Caco-2 (cell line): ENCODE results near the gene TMEM98. TPM values are rescaled to one million over a fixed set of nuclear protein-coding genes. Genes with fewer than 3 reads are reported as not detected.
A peak's percentile ranks its signal among the peaks of the same experiment; 100 is the strongest.
"Not testable (repeated sequence)": the region's sequence is repeated elsewhere in the genome, so short reads cannot be mapped to it uniquely, and the experiment has no call there.

ENCODE experiments used
- BruUV-seq: library from RNA; stranded (reverse); fragments of 400-500 nt; replicated peaks from 2 replicates; lab custom pipeline; 2021; lab: Mats Ljungman, UMichigan
- CTCF ChIA-PET: fragments of 300-600 bp; sonication (Branson Sonifier 250); formaldehyde crosslinking; loops from one replicate; lab custom pipeline; 2022; ENCODE audit warnings: antibody characterized with exemption; lab: Charles Lee
- POLR2A ChIA-PET: fragments of 300-600 bp; sonication (Branson Sonifier 250); formaldehyde crosslinking; loops from one replicate; lab custom pipeline; 2022; ENCODE audit warnings: antibody characterized with exemption; lab: Charles Lee
- DNase-seq, 2 experiments: peaks; one replicate each; pipeline versions ENCODE4 v3.0.0 to v3.0.0-alpha.2; 2020 to 2022
- H3K27me3 ChIP-seq: replicated peaks from 2 replicates; pipeline ENCODE4 v1.6.0; 2011; ENCODE audit warnings: low read length; ENCODE audit not compliant: control insufficient read depth, insufficient read depth
- H3K36me3 ChIP-seq: 2 replicates; pipeline ENCODE4 v1.5.1; 2011; ENCODE audit warnings: low read length; ENCODE audit not compliant: control insufficient read depth, insufficient read depth
- H3K4me1 ChIP-seq: fragments of 250-450 bp; sonication (Bioruptor Pico); 2 replicates; pipeline ENCODE4 v1.5.1; 2020; ENCODE audit warnings: mild to moderate bottlenecking
- H3K4me3 ChIP-seq: 2 replicates; pipeline ENCODE4 v1.5.1; 2011; ENCODE audit warnings: low read depth, mild to moderate bottlenecking, control low read depth, low read length
- H3K9me3 ChIP-seq: fragments of 250-450 bp; sonication (Bioruptor Pico); 2 replicates; pipeline ENCODE4 v1.5.1; 2020; ENCODE audit warnings: mild to moderate bottlenecking, moderate library complexity
- H3K27ac Mint-ChIP-seq: one replicate; pipeline ENCODE4 v1.8.0; 2022; ENCODE audit warnings: mixed read lengths; ENCODE audit not compliant: unreplicated experiment
- H3K27me3 Mint-ChIP-seq: one replicate; pipeline ENCODE4 v1.8.0; 2022; ENCODE audit warnings: mixed read lengths; ENCODE audit not compliant: insufficient read depth, unreplicated experiment
- H3K36me3 Mint-ChIP-seq: one replicate; pipeline ENCODE4 v1.8.0; 2022; ENCODE audit warnings: mild to moderate bottlenecking, mixed read lengths; ENCODE audit not compliant: insufficient read depth, unreplicated experiment
- H3K4me1 Mint-ChIP-seq: one replicate; pipeline ENCODE4 v1.8.0; 2022; ENCODE audit warnings: low read depth, mixed read lengths; ENCODE audit not compliant: unreplicated experiment
- H3K4me3 Mint-ChIP-seq: one replicate; pipeline ENCODE4 v1.8.0; 2022; ENCODE audit warnings: mild to moderate bottlenecking, moderate library complexity, mixed read lengths; ENCODE audit not compliant: unreplicated experiment
- H3K9me3 Mint-ChIP-seq: one replicate; pipeline ENCODE4 v1.8.0; 2022; ENCODE audit warnings: mixed read lengths; ENCODE audit not compliant: unreplicated experiment
- intact Hi-C: fragments of 100-400 bp; cut with micrococcal nuclease; formaldehyde crosslinking; loops from one replicate; pipeline ENCODE4 v1.10.0; 2022; ENCODE audit not compliant: unreplicated experiment
- total RNA-seq: library from RNA; stranded (reverse); gene quantifications from 2 replicates; pipeline ENCODE4 v1.2.3, GENCODE V29; 2022
- TF ChIP-seq, protein P1 (sequence below), 2 experiments: fragments of 200-600 bp in 1 of 2; IDR thresholded peaks; 1 replicate in 1 of 2; 2 replicates in 1 of 2; pipeline versions ENCODE4 v1.5.1 to v1.8.0; 2011 to 2022; ENCODE audit warnings: antibody characterized with exemption in 1 of 2, control low read depth in 1 of 2, inconsistent platforms in 1 of 2, low read depth in 1 of 2, low read length in 1 of 2, mild to moderate bottlenecking in 1 of 2, moderate library complexity in 1 of 2; ENCODE audit not compliant: insufficient read depth in 1 of 2, severe bottlenecking in 1 of 2, unreplicated experiment in 1 of 2

TMEM98 gene
- total RNA-seq, 1 experiment from 2014 or later: 229 TPM

DNA sequence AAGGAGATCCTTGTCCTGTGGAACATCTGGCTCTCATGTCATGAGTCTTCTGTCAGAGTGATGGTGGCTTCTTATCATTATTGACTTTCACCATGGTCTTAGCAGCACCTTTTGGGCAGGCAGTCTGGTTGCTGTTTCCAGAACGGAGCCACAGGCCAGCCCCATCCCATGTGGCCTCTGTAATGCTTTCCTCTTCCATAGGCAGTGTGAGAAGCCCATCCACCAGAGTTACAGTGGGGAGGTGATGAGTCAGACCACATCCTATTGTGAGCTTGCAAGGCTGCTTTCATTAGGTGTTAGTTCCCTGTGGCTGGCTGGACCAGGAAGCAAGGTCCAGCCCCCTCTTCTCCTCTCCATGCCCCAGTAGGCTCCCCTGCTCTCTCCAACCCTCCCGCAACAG lies 32.9 kb downstream of the TMEM98 start:
- Histone ChIP-seq H3K4me1 (peaks cover 56% of the 10 kb centered on the region), H3K9me3 (no peaks in the 10 kb centered on the region), H3K27me3 (no peaks in the 10 kb centered on the region), H3K36me3 (no peaks in the 10 kb centered on the region), H3K4me3 (no peak overlapping the region)
- Mint-ChIP-seq H3K4me1 (peaks cover 57% of the 10 kb centered on the region), H3K27me3 (no peaks in the 10 kb centered on the region), H3K9me3 (peaks cover 16% of the 10 kb centered on the region), H3K27ac (peak overlapping the region; percentile 61), H3K4me3 (no peak overlapping the region), H3K36me3 (peaks cover 6% of the 10 kb centered on the region)
- ChIA-PET POLR2A (interaction anchor here (0.5 kb wide), 1 partner anchor 52 kb away, joined by 3 read pairs; no protein-coding TSS in a partner anchor), CTCF (no interaction called here)
- TF ChIP-seq, protein P1, sequence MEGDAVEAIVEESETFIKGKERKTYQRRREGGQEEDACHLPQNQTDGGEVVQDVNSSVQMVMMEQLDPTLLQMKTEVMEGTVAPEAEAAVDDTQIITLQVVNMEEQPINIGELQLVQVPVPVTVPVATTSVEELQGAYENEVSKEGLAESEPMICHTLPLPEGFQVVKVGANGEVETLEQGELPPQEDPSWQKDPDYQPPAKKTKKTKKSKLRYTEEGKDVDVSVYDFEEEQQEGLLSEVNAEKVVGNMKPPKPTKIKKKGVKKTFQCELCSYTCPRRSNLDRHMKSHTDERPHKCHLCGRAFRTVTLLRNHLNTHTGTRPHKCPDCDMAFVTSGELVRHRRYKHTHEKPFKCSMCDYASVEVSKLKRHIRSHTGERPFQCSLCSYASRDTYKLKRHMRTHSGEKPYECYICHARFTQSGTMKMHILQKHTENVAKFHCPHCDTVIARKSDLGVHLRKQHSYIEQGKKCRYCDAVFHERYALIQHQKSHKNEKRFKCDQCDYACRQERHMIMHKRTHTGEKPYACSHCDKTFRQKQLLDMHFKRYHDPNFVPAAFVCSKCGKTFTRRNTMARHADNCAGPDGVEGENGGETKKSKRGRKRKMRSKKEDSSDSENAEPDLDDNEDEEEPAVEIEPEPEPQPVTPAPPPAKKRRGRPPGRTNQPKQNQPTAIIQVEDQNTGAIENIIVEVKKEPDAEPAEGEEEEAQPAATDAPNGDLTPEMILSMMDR (IDR thresholded peaks at IDR 0.05; ENCODE audit: insufficient read depth in 1 of 2, low read depth in 1 of 2, low read length in 1 of 2, severe bottlenecking in 1 of 2, unreplicated experiment in 1 of 2): no peak
- no peak for DNase-seq
- BruUV-seq: no TSS peak
- intact Hi-C loops: no loop called here

DNA sequence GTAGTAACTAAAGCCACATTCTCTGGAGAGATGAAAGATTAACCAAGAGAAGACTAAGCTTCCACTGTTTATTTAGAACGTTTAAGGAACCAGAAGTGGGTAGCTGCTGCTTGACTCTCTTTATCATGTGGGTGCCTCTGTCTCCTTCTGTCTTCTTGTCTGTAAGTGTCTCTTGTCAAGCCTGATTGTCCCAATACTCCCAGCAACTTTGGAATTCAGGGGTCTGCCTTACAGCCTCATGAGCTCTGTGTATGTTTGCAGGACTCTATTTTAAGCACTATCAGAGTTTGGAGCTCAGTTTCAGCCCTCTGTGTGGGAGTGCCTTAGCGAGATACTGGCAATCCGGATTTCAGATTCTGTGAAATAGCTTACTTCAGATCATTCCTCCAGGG lies 34.4 kb downstream of the TMEM98 start:
- Mint-ChIP-seq H3K4me3 (peak overlapping the region; percentile 29), H3K4me1 (peaks cover 65% of the 10 kb centered on the region), H3K9me3 (peaks cover 16% of the 10 kb centered on the region), H3K27ac (peak overlapping the region; percentile 61), H3K27me3 (no peaks in the 10 kb centered on the region), H3K36me3 (peaks cover 6% of the 10 kb centered on the region)
- TF ChIP-seq, protein P1 (IDR thresholded peaks at IDR 0.05; ENCODE audit: insufficient read depth in 1 of 2, low read depth in 1 of 2, low read length in 1 of 2, severe bottlenecking in 1 of 2, unreplicated experiment in 1 of 2): no peak
- POLR2A ChIA-PET: interaction anchor here (0.5 to 1.2 kb wide), 6 partner anchors 8 to 715 kb away, joined by 3 to 11 read pairs (median 4); no protein-coding TSS in a partner anchor
- peak; percentile 50 to 56 for DNase-seq
- Histone ChIP-seq H3K9me3 (no peaks in the 10 kb centered on the region), H3K36me3 (no peaks in the 10 kb centered on the region), H3K4me1 (peaks cover 47% of the 10 kb centered on the region), H3K27me3 (no peaks in the 10 kb centered on the region), H3K4me3 (no peak overlapping the region)
- no TSS peak for BruUV-seq
- intact Hi-C loops: loop anchor here (1.0 to 2.0 kb wide), 4 partner anchors 8 to 36 kb away; no protein-coding TSS in a partner anchor
- CTCF ChIA-PET: interaction anchor here (0.7 to 1.8 kb wide), 4 partner anchors 21 to 36 kb away, joined by 3 to 9 read pairs (median 5); no protein-coding TSS in a partner anchor

DNA sequence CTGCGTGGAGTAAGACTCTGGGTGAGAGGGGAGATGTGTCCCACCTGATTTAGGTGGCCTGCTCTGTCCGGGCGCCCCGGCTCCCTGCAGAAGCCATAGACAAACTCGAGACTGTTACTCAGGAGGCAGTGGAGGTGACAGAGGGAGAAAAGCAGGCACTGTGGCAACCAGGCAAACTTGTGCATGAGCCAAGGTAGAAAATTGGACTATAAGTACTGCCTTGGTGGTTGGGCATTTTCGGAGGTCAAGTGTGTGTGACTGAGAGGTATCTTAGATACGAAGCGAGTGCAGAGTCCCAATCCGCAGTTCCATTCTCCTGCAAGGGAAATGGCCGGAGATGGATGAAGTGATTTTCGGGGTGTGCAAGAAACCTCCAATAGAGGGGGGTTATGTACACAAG lies 36.6 kb downstream of the TMEM98 start:
- TF ChIP-seq, protein P1 (IDR thresholded peaks at IDR 0.05; ENCODE audit: insufficient read depth in 1 of 2, low read depth in 1 of 2, low read length in 1 of 2, severe bottlenecking in 1 of 2, unreplicated experiment in 1 of 2): no peak

DNA sequence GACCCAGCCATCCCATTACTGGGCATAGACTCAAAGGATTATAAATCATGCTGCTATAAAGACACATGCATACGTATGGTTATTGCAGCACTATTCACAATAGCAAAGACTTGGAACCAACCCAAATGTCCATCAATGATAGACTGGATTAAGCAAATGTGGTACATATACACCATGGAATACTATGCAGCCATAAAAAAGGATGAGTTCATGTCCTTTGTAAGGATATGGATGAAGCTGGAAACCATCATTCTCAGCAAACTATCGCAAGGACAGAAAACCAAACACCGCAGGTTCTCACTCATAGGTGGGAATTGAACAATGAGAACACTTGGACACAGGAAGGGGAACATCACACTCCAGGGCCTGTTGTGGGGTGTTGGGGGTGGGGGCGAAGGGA lies 41.3 kb downstream of the TMEM98 start:
- CTCF ChIA-PET, intact Hi-C loops, H3K9me3 Mint-ChIP-seq, POLR2A ChIA-PET, H3K36me3 ChIP-seq, H3K9me3 ChIP-seq, H3K4me3 ChIP-seq, H3K27me3 Mint-ChIP-seq, DNase-seq, H3K4me3 Mint-ChIP-seq, BruUV-seq, H3K36me3 Mint-ChIP-seq, H3K27me3 ChIP-seq: not testable (repeated sequence)
- peaks cover 39% of the 10 kb centered on the region for H3K4me1 Mint-ChIP-seq
- peaks cover 27% of the 10 kb centered on the region for H3K4me1 ChIP-seq
- peak overlapping the region; percentile 71 for H3K27ac Mint-ChIP-seq

More for the DNA sequence above, 36.6 kb downstream of the TMEM98 start:
- Mint-ChIP-seq H3K9me3 (peaks cover 9% of the 10 kb centered on the region), H3K4me3 (no peak overlapping the region), H3K36me3 (peaks cover 6% of the 10 kb centered on the region), H3K4me1 (peaks cover 58% of the 10 kb centered on the region), H3K27ac (peak overlapping the region; percentile 27), H3K27me3 (no peaks in the 10 kb centered on the region)
- no peak overlapping the region for H3K4me3 ChIP-seq
- ChIA-PET POLR2A (no interaction called here), CTCF (no interaction called here)
- H3K9me3 ChIP-seq: no peaks in the 10 kb centered on the region
- H3K4me1 ChIP-seq: peaks cover 47% of the 10 kb centered on the region
- no peaks in the 10 kb centered on the region for H3K36me3 ChIP-seq
- H3K27me3 ChIP-seq: no peaks in the 10 kb centered on the region
- BruUV-seq: no TSS peak
- intact Hi-C loops: no loop called here
- no peak for DNase-seq
